ENCODE measurements around the gene AP1S2. TPM values are rescaled to one million over a fixed set of nuclear protein-coding genes. Genes with fewer than 3 reads are reported as not detected.

Gene AP1S2
- total and polyA plus RNA-seq, 9 of the 15 experiments (the other 6 are each of a cell fraction or from before 2014, with no cell fraction given), result 11.1 to 64.2 (median 25.8) TPM

DNA sequence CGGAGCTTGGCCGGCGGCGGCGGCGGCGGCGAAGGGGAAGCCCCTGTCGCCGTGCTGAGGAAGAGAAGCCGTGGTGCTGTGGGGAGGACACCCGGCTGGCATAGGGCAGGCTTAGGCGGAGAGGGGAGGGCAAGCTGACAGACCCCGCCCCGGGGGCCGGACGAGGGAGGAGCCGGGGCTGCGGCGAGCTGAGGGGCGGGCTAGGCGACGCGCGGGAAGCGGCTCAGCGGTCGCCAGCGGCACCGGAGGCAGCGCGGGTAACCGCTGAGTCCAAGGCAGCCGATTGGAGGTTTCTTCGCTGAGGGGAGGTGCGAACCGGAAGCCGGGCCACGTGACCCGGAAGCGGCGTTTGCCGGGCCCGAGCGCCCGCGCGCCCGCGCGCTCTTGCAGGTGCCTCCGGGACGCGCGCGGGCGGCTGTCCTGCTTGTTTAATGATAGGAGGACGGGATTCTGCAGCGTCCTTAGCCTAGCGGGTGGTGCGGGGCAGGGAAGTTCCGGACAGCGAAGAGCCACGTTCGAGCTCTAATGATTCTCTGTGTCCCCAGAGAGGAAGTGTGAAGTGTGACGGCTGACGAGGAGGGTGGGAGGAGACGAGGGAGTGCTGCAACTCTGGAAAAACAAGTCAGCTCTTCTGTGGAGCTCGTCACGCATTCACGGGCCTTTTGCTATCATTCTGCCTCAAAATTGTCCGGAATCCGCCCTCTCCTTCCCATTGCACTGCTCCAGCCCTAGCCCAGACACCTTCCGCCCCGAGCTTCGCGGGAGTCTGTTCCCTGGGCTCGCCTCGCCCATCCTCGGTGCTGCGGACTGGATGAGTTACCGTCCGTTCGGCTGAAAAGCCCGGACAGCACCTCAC lies at the start of gene AP1S2 (continued):
- no peak for TF ChIP-seq MEF2D (tag; conservative IDR thresholded peaks at IDR 0.05; ENCODE audit: low read depth)
- TF ChIP-seq RREB1 (CRISPR knock-in tag; IDR thresholded peaks at IDR 0.05), result no peak
- TF ChIP-seq ZNF778 (CRISPR knock-in tag; IDR thresholded peaks at IDR 0.05), result no peak
- TF ChIP-seq CBX2 (IDR thresholded peaks at IDR 0.05; ENCODE audit: insufficient read depth, low read length, poor library complexity, severe bottlenecking), result no peak
- no peak for TF ChIP-seq NR2F6 (CRISPR knock-in tag; IDR thresholded peaks at IDR 0.05)
- no peak for TF ChIP-seq ZFP30 (CRISPR knock-in tag; IDR thresholded peaks at IDR 0.05; ENCODE audit: borderline replicate concordance)
- no peak for TF ChIP-seq NFE2 (IDR thresholded peaks at IDR 0.05; ENCODE audit: low read depth)
- peak; percentile 87 for TF ChIP-seq RAD51 (IDR thresholded peaks at IDR 0.05; ENCODE audit: borderline replicate concordance, low read depth)
- no peak for TF ChIP-seq NCOR1 (IDR thresholded peaks at IDR 0.05)
- TF ChIP-seq CHD1 (IDR thresholded peaks at IDR 0.05; ENCODE audit: low read length), result no peak
- TF ChIP-seq STAG1 (CRISPR knock-in tag; IDR thresholded peaks at IDR 0.05; ENCODE audit: borderline replicate concordance), result no peak
- no peak for TF ChIP-seq ERF (CRISPR knock-in tag; IDR thresholded peaks at IDR 0.05)
- TF ChIP-seq SMARCE1 (IDR thresholded peaks at IDR 0.05), result no peak
- no peak for TF ChIP-seq POLR2AphosphoS2 (IDR thresholded peaks at IDR 0.05; ENCODE audit: low read length)
- TF ChIP-seq KLF1 (tag; IDR thresholded peaks at IDR 0.05), result peak; percentile 52; the same call in 1 of the 2 replicates
- no peak for TF ChIP-seq NR0B1 (IDR thresholded peaks at IDR 0.05; ENCODE audit: partially characterized antibody)
- no peak for TF ChIP-seq NR2C2 (CRISPR knock-in tag; IDR thresholded peaks at IDR 0.05)
- TF ChIP-seq NR2C2 (tag; IDR thresholded peaks at IDR 0.05), result peak; percentile 79
- no peak for TF ChIP-seq ZNF75A (CRISPR knock-in tag; IDR thresholded peaks at IDR 0.05)
- TF ChIP-seq ESRRA (IDR thresholded peaks at IDR 0.05; ENCODE audit: borderline replicate concordance, low read depth), result peak; percentile 52; the same call in 1 of the 2 replicates
- TF ChIP-seq NFRKB (IDR thresholded peaks at IDR 0.05; ENCODE audit: low read depth), result peak; percentile 55; the same call in 1 of the 2 replicates
- TF ChIP-seq ZNF354B (CRISPR knock-in tag; IDR thresholded peaks at IDR 0.05), result no peak
